ENCODE results near the gene FLT3LG.

Gene FLT3LG

DNA sequence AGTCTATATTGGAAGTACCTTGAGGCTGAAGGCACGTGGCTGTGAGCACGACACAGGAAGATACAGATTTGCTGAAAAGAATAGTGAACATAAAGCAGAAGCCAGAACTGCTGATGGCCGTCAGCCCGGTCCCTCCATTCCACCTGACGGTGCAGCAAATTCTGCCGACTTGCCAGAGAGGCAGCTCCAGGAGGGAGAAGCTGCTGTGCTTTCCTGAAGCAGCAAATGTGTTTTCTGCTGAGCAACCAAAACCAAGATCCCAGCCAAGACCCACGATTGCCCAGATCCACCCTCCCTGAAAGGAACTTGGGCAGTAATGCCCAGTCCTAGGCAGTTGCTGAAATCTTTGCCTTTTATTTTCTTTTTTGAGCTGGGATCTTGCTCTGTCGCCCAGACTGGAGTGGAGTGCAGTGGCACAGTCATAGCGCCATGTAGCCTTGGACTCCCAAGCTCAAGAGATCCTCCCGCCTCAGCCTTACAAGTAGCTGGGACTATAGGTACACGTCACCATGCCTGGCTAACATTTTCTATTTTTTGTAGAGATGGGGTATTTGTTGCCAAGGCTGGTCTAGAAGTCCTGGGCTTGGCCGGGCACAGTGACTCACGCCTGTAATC, 46.8 kb downstream of the FLT3LG start:
- DNase-seq: no peak

DNA sequence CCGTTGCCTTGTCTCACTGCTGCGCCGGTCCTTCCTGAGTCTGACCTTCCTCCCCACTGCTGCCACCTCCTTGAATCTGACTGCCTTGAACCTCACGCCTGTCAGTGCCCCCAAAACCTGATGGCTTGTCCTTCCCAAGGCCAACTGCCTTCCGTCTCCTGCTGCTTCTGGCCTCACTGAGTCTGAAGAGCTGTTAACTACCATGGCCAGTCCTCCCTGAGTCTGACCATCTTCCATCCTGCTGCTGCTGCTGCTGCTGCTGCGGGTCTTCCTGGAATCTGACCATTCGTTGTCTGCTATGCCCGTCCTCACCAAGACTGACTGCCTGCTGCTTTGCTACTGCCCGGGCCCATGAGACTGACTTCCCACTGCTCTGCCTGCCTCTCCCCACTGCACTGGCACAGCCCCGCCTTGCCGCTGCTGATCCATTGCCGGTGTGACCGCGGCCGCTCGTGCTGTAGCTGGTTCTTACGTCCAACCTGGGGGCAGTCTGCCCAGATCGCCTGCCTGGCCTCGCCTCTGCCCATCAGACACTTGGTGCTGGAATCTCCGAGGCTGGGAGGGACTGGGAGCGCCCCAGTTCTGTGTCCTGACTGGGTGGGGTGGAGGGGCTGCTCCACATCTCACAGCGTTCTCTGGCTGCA, 50.9 kb downstream of the FLT3LG start:
- no peak for DNase-seq

DNA sequence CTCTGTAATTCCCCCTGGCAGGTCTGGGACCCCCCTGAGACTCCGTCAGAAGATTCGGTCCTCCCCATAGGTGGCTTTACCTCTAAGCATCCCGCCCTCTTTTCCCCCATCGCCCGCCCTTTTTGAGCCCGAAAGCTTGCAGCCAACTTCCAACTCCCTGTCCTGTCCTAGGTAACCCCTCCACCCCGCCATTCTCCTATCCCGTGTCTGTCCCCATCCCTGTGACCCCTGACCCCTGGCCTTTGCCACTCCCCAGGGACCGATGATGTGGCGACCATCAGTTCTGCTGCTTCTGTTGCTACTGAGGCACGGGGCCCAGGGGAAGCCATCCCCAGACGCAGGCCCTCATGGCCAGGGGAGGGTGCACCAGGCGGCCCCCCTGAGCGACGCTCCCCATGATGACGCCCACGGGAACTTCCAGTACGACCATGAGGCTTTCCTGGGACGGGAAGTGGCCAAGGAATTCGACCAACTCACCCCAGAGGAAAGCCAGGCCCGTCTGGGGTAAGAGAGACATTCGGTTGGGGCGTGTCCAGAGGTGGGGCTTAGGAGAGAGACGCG, 54.3 kb downstream of the FLT3LG start:
- DNase-seq: no peak

DNA sequence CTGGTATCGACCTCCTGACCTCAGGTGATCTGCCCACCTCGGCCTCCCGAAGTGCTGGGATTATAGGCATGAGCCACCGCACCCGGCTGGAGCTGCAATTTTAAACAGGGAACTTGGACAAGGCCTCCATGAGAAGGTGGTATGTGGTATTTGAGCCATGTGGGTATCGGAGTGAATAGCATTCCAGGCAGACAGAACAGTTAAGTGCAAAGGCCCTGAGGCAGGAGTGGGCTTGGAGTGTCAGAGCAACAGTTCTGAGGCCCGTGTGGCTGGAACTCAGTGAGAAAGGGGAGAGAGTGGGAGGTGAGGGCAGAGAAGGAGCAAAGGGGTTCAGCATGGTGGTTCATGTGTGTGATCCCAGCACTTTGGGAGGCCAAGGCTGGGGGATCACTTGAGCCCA, 56.7 kb downstream of the FLT3LG start:
- no peak for DNase-seq

DNA sequence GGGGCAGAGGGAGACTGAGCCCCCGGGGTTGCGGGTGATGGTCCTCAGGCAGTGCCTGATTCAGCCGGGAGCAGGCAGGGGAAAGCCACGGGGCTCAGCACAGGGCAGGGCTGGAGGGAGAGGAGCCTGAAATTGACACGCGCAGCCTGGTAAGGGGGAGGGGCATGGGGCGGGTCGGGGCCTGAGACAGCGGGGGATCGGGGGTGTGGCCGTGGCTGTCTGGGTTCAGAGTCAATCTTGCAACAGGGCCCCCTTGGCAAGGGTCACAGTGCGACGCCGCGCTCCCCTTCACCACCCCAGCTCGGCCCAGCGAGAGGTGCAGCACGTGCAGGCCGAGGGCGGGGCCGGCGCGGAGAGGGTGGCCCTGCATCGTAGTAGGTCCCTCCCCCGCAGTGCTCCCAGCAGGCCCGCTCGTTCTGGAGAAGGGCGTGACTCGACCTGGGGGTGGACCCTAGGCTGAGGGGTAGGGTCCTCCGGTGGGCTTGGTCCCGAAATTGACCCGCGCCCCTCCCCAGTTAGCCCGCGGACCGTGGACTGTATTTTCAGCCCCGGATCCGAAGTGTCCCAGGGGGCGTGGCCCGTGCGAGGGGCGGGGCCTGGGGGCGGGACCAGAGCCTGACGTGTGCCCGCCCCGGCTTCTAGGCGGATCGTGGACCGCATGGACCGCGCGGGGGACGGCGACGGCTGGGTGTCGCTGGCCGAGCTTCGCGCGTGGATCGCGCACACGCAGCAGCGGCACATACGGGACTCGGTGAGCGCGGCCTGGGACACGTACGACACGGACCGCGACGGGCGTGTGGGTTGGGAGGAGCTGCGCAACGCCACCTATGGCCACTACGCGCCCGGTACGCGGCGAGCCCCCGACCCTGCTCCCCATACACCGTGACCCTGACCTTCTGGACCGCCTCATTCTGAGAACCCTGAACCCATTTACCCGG, 59.8 kb downstream of the FLT3LG start:
- peak; percentile 50 for DNase-seq

DNA sequence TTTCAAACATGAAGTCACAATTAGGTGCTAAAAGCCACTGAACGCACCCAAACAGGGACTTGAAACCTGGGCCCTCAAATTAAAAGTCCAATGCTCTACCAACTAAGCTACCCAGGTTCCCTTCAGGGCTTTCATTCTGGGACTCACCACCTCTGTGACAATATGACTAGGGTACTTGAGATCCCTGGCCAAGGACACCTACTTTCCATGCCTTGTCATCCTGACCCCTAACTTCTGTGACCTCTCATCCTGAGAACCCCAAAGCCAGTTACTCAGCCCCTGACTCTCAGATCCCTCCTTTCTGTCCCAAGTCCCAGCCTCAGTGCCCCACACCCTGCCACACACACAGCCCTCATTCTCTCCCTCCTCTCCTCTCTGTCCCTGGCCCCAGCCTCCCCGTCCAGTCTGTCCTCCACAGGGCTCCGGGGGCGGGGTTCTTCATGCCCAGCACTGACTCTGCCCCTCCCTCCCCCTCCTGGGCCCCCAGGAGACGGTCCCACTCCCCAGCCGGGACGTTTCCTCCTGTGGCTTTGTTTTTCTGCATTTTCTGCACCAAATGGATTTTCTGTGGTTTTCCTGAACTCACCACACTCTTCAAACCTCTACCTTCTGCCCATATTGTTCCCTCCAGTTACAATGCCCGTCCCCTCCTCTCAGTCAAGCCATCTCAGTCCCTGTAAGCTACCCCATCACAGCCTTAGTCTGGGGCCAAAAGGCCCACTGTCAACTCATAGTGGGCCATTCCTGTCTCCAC, 60.8 kb downstream of the FLT3LG start:
- no peak for DNase-seq

All from NCI-H2029 (cell line).